Measurements from ENCODE around the gene ENTHD1. TPM values are rescaled to one million over a fixed set of nuclear protein-coding genes. Genes with fewer than 3 reads are reported as not detected.
"Not testable (repeated sequence)": the region's sequence is repeated elsewhere in the genome, so short reads cannot be mapped to it uniquely, and the experiment has no call there.

ENTHD1 gene
- total and polyA plus RNA-seq, 2 of the 8 experiments (the other 6 are each of a cell fraction or from before 2014, with no cell fraction given): not detected

- H2BK15ac ChIP-seq (ENCODE audit: low read length); H4K20me1 ChIP-seq (replicated peaks in 1 of 2; ENCODE audit: control insufficient read depth in 1 of 2, insufficient read depth in 2 of 2, low read length in 2 of 2); H3K9ac ChIP-seq (replicated peaks in 1 of 4; ENCODE audit: extremely low read depth in 1 of 4, low read depth in 3 of 4, low read length in 3 of 4); H2BK12ac ChIP-seq (ENCODE audit: low read depth, low read length); H4K8ac ChIP-seq (ENCODE audit: extremely low read depth, insufficient read depth, low read length); H3K23ac ChIP-seq (ENCODE audit: insufficient read length); H3K36me3 ChIP-seq (ENCODE audit: control insufficient read depth in 2 of 4, insufficient read depth in 4 of 4, low read length in 3 of 4); H2BK20ac ChIP-seq (ENCODE audit: low read length); H3K4me3 ChIP-seq (ENCODE audit: extremely low read depth in 1 of 4, insufficient read depth in 2 of 4, low read depth in 3 of 4, low read length in 4 of 4); H3K79me2 ChIP-seq (ENCODE audit: control insufficient read depth in 1 of 2, insufficient read depth in 2 of 2, low read length in 2 of 2); H3K23me2 ChIP-seq (ENCODE audit: low read depth, low read length); H3K79me1 ChIP-seq (ENCODE audit: low read depth, low read length); DNase-seq (ENCODE audit: low read depth in 1 of 2, low spot score in 2 of 2); H3K4ac ChIP-seq (replicated peaks; ENCODE audit: insufficient read length, low read depth, low read length); H3K27me3 ChIP-seq (replicated peaks in 1 of 4; ENCODE audit: control insufficient read depth in 3 of 4, extremely low read depth in 1 of 4, insufficient read depth in 3 of 4, low read length in 3 of 4); POLR2A ChIA-PET (ENCODE audit: partially characterized antibody); H2AK5ac ChIP-seq (ENCODE audit: low read depth, low read length); H2AFZ ChIP-seq (ENCODE audit: low read length); H2BK120ac ChIP-seq (replicated peaks; ENCODE audit: low read depth, low read length); H3K9me3 ChIP-seq (ENCODE audit: insufficient read depth in 2 of 2, low read depth in 1 of 2, low read length in 1 of 2); FAIRE-seq; H3K56ac ChIP-seq (replicated peaks; ENCODE audit: insufficient read length, low read depth, low read length); H4K91ac ChIP-seq (replicated peaks; ENCODE audit: insufficient read length, low read length); H3K18ac ChIP-seq (ENCODE audit: extremely low read depth, low read length); H2BK5ac ChIP-seq (ENCODE audit: low read depth, low read length); H4K5ac ChIP-seq (ENCODE audit: insufficient read length, low read depth, low read length); H3K4me2 ChIP-seq (ENCODE audit: insufficient read depth in 1 of 2, low read depth in 2 of 2, low read length in 2 of 2); H3K27ac ChIP-seq (ENCODE audit: low read depth, low read length); H3K4me1 ChIP-seq (replicated peaks in 1 of 4; ENCODE audit: control insufficient read depth in 3 of 4, insufficient read depth in 4 of 4, low read length in 3 of 4); H3K14ac ChIP-seq (ENCODE audit: insufficient read length): not testable (repeated sequence)
- CTCF ChIA-PET (ENCODE audit: partially characterized antibody): interaction anchor here (1.4 kb wide), 1 partner anchor 17 kb away, joined by 4 read pairs; no protein-coding TSS in a partner anchor
- WGBS, 2 experiments (ENCODE audit: extremely low coverage in 1 of 2, insufficient coverage in 1 of 2, insufficient read length in 1 of 2, insufficient replicate concordance in 2 of 2, low coverage in 1 of 2, low lambda C conversion rate in 2 of 2, missing lambda C conversion rate in 1 of 2): 97% methylated on average over 3 of the region's 3 CpGs; no CpG with 5 or more reads in 1 of the 2 experiments
Observed at GRCh38 chr22:39889924-39890323, 3.6 kb downstream of the ENTHD1 start.

Data from H1 (cell line).